ENCODE data around the gene CTNNB1. TPM values are rescaled to one million over a fixed set of nuclear protein-coding genes. Genes with fewer than 3 reads are reported as not detected.

The CTNNB1 gene
- total and polyA plus RNA-seq, 2 of the 13 experiments (the other 11 are each of a cell fraction or from before 2014, with no cell fraction given): 398 to 489 TPM

DNA sequence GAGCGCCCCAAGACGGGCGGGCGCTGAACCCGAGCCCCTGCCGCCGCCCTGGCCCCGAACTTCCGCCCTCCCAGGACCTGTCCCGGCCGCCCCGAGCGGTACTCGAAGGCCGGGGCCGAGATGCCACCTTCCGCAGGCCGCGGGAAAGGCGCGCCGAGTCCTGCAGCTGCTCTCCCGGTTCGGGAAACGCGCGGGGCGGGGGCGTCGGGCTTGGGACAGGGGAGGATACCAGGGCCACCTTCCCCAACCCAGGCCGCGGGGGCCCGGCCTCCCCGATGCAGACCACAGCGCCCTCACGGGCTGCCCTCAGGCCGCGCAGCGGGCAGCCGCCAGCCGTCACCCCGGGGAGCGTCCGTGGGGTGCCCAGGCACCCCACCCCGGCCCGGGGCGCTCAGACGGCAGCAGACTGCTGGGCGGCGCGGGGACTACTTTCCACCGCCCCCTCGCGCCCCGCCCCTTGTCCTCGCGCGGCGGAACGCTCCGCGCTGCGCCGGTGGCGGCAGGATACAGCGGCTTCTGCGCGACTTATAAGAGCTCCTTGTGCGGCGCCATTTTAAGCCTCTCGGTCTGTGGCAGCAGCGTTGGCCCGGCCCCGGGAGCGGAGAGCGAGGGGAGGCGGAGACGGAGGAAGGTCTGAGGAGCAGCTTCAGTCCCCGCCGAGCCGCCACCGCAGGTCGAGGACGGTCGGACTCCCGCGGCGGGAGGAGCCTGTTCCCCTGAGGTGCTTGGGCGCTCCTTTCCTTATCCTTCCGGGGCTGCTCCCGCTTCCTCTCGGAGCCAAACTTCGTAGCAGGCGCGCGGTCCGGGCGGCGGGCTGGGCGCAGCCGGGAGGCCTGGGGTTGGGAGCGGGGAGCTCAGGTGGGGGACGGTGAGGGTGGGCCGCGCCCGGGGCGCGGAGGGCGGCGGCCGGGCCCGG lies at the start of gene CTNNB1 (continued):
- no peak for TF ChIP-seq ATM (IDR thresholded peaks at IDR 0.05; ENCODE audit: borderline replicate concordance)
- TF ChIP-seq CCDC6 (CRISPR knock-in tag; IDR thresholded peaks at IDR 0.05): peak; percentile 97
- TF ChIP-seq RARA (CRISPR knock-in tag; IDR thresholded peaks at IDR 0.05): peak; percentile 75
- TF ChIP-seq, protein P1, sequence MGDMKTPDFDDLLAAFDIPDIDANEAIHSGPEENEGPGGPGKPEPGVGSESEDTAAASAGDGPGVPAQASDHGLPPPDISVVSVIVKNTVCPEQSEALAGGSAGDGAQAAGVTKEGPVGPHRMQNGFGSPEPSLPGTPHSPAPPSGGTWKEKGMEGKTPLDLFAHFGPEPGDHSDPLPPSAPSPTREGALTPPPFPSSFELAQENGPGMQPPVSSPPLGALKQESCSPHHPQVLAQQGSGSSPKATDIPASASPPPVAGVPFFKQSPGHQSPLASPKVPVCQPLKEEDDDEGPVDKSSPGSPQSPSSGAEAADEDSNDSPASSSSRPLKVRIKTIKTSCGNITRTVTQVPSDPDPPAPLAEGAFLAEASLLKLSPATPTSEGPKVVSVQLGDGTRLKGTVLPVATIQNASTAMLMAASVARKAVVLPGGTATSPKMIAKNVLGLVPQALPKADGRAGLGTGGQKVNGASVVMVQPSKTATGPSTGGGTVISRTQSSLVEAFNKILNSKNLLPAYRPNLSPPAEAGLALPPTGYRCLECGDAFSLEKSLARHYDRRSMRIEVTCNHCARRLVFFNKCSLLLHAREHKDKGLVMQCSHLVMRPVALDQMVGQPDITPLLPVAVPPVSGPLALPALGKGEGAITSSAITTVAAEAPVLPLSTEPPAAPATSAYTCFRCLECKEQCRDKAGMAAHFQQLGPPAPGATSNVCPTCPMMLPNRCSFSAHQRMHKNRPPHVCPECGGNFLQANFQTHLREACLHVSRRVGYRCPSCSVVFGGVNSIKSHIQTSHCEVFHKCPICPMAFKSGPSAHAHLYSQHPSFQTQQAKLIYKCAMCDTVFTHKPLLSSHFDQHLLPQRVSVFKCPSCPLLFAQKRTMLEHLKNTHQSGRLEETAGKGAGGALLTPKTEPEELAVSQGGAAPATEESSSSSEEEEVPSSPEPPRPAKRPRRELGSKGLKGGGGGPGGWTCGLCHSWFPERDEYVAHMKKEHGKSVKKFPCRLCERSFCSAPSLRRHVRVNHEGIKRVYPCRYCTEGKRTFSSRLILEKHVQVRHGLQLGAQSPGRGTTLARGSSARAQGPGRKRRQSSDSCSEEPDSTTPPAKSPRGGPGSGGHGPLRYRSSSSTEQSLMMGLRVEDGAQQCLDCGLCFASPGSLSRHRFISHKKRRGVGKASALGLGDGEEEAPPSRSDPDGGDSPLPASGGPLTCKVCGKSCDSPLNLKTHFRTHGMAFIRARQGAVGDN (CRISPR knock-in tag; IDR thresholded peaks at IDR 0.05): peak; percentile 91
- TF ChIP-seq PHB2 (IDR thresholded peaks at IDR 0.05; ENCODE audit: partially characterized antibody): no peak
- peak; percentile 98 for TF ChIP-seq YY1 (IDR thresholded peaks at IDR 0.05; ENCODE audit: insufficient read depth, insufficient replicate concordance, low read depth, low read length)
- TF ChIP-seq TBL1XR1 (IDR thresholded peaks at IDR 0.05; ENCODE audit: borderline replicate concordance, low read length, partially characterized antibody): peak; percentile 79
- no peak for TF ChIP-seq GABPA (IDR thresholded peaks at IDR 0.05; ENCODE audit: low read depth, low read length)
- peak; percentile 9; the same call in 1 of the 2 replicates for TF ChIP-seq GABPA (CRISPR knock-in tag; IDR thresholded peaks at IDR 0.05; ENCODE audit: low read depth)
- TF ChIP-seq, protein P2, sequence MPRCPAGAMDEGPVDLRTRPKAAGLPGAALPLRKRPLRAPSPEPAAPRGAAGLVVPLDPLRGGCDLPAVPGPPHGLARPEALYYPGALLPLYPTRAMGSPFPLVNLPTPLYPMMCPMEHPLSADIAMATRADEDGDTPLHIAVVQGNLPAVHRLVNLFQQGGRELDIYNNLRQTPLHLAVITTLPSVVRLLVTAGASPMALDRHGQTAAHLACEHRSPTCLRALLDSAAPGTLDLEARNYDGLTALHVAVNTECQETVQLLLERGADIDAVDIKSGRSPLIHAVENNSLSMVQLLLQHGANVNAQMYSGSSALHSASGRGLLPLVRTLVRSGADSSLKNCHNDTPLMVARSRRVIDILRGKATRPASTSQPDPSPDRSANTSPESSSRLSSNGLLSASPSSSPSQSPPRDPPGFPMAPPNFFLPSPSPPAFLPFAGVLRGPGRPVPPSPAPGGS (CRISPR knock-in tag; IDR thresholded peaks at IDR 0.05): peak; percentile 94
- peak; percentile 91 for TF ChIP-seq YEATS2 (CRISPR knock-in tag; IDR thresholded peaks at IDR 0.05; ENCODE audit: borderline replicate concordance)
- peak; percentile 62; the same call in 1 of the 2 replicates for TF ChIP-seq RCOR2 (CRISPR knock-in tag; IDR thresholded peaks at IDR 0.05)
- TF ChIP-seq MAFK (conservative IDR thresholded peaks at IDR 0.05 in 1 of 2, IDR thresholded peaks at IDR 0.05 in 1 of 2; ENCODE audit: low read length in 2 of 2): no peak
- TF ChIP-seq ONECUT2 (CRISPR knock-in tag; IDR thresholded peaks at IDR 0.05): peak; percentile 61; the same call in 1 of the 2 replicates
- TF ChIP-seq, protein P3, sequence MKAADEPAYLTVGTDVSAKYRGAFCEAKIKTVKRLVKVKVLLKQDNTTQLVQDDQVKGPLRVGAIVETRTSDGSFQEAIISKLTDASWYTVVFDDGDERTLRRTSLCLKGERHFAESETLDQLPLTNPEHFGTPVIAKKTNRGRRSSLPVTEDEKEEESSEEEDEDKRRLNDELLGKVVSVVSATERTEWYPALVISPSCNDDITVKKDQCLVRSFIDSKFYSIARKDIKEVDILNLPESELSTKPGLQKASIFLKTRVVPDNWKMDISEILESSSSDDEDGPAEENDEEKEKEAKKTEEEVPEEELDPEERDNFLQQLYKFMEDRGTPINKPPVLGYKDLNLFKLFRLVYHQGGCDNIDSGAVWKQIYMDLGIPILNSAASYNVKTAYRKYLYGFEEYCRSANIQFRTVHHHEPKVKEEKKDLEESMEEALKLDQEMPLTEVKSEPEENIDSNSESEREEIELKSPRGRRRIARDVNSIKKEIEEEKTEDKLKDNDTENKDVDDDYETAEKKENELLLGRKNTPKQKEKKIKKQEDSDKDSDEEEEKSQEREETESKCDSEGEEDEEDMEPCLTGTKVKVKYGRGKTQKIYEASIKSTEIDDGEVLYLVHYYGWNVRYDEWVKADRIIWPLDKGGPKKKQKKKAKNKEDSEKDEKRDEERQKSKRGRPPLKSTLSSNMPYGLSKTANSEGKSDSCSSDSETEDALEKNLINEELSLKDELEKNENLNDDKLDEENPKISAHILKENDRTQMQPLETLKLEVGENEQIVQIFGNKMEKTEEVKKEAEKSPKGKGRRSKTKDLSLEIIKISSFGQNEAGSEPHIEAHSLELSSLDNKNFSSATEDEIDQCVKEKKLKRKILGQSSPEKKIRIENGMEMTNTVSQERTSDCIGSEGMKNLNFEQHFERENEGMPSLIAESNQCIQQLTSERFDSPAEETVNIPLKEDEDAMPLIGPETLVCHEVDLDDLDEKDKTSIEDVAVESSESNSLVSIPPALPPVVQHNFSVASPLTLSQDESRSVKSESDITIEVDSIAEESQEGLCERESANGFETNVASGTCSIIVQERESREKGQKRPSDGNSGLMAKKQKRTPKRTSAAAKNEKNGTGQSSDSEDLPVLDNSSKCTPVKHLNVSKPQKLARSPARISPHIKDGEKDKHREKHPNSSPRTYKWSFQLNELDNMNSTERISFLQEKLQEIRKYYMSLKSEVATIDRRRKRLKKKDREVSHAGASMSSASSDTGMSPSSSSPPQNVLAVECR (CRISPR knock-in tag; IDR thresholded peaks at IDR 0.05; ENCODE audit: borderline replicate concordance): peak; percentile 92
- peak; percentile 73; the same call in 1 of the 2 replicates for TF ChIP-seq ZNF768 (CRISPR knock-in tag; IDR thresholded peaks at IDR 0.05)
- TF ChIP-seq GATA4 (IDR thresholded peaks at IDR 0.05; ENCODE audit: borderline replicate concordance, low read depth): peak; percentile 63
- TF ChIP-seq CENPT (CRISPR knock-in tag; IDR thresholded peaks at IDR 0.05; ENCODE audit: low read depth): peak; percentile 60; the same call in 1 of the 2 replicates
- peak; percentile 92 for TF ChIP-seq KMT2A (CRISPR knock-in tag; IDR thresholded peaks at IDR 0.05)
- peak; percentile 52; the same call in 1 of the 2 replicates for TF ChIP-seq JUND (CRISPR knock-in tag; IDR thresholded peaks at IDR 0.05)

Data from HepG2 (cell line).